ENCODE measurements around the gene FRMD8. TPM values are rescaled to one million over a fixed set of nuclear protein-coding genes. Genes with fewer than 3 reads are reported as not detected.

FRMD8 gene
- total and polyA plus RNA-seq, 4 donors, result 16.8 to 39.5 (median 23.5) TPM

- 83 to 85% methylated on average over 10 of the region's 10 CpGs for WGBS, 2 donors
- no peaks in the 10 kb centered on the region for H3K27me3 ChIP-seq (ENCODE audit: control insufficient read depth in 1 of 2, insufficient read depth in 2 of 2, low read length in 1 of 2)
- ATAC-seq (ENCODE audit: low FRiP score) (no peak), DNase-seq (no peak)
- H3K4me1 ChIP-seq (ENCODE audit: control insufficient read depth in 1 of 2, insufficient read depth in 2 of 2, low read length in 2 of 2), result no peaks in the 10 kb centered on the region
- no peak overlapping the region for H3K27ac ChIP-seq (ENCODE audit: low read depth in 1 of 2, low read length in 2 of 2)
- intact Hi-C loops (cut with DNase I), result no loop called here
- no peak overlapping the region for H3K4me3 ChIP-seq (ENCODE audit: low read length in 2 of 2)
- peaks cover 0 to 2% of the 10 kb centered on the region in 2 donors for H3K36me3 ChIP-seq (ENCODE audit: control insufficient read depth in 1 of 2, insufficient read depth in 2 of 2, low read length in 1 of 2)
- no peaks in the 10 kb centered on the region for H3K9me3 ChIP-seq (ENCODE audit: control insufficient read depth, low read length)
Observed at GRCh38 chr11:65401803-65402248, 15.4 kb downstream of the FRMD8 start.

- peaks cover 0 to 2% of the 10 kb centered on the region in 2 donors for H3K36me3 ChIP-seq (ENCODE audit: control insufficient read depth in 1 of 2, insufficient read depth in 2 of 2, low read length in 1 of 2)
- H3K4me3 ChIP-seq (ENCODE audit: low read length in 2 of 2), result no peak overlapping the region
- H3K27me3 ChIP-seq (ENCODE audit: control insufficient read depth in 1 of 2, insufficient read depth in 2 of 2, low read length in 1 of 2), result no peaks in the 10 kb centered on the region
- H3K9me3 ChIP-seq (ENCODE audit: control insufficient read depth, low read length), result no peaks in the 10 kb centered on the region
- 85 to 88% methylated on average over 2 of the region's 2 CpGs for WGBS, 2 donors
- ATAC-seq (ENCODE audit: low FRiP score) (no peak), DNase-seq (no peak)
- H3K27ac ChIP-seq (ENCODE audit: low read depth in 1 of 2, low read length in 2 of 2), result no peak overlapping the region
- intact Hi-C loops (cut with DNase I), result no loop called here
- H3K4me1 ChIP-seq (ENCODE audit: control insufficient read depth in 1 of 2, insufficient read depth in 2 of 2, low read length in 2 of 2), result no peaks in the 10 kb centered on the region
Observed at GRCh38 chr11:65402790-65403189, 16.4 kb downstream of the FRMD8 start.

- H3K4me3 ChIP-seq (ENCODE audit: low read length in 2 of 2), result no peak overlapping the region
- no peaks in the 10 kb centered on the region for H3K9me3 ChIP-seq (ENCODE audit: control insufficient read depth, low read length)
- intact Hi-C loops (cut with DNase I), result no loop called here
- no peak overlapping the region for H3K27ac ChIP-seq (ENCODE audit: low read depth in 1 of 2, low read length in 2 of 2)
- no peaks in the 10 kb centered on the region for H3K4me1 ChIP-seq (ENCODE audit: control insufficient read depth in 1 of 2, insufficient read depth in 2 of 2, low read length in 2 of 2)
- H3K27me3 ChIP-seq (ENCODE audit: control insufficient read depth in 1 of 2, insufficient read depth in 2 of 2, low read length in 1 of 2), result no peaks in the 10 kb centered on the region
- WGBS, 2 donors, result 85 to 86% methylated on average over 12 of the region's 12 CpGs
- DNase-seq (no peak), ATAC-seq (ENCODE audit: low FRiP score) (peak; percentile 21)
- H3K36me3 ChIP-seq (ENCODE audit: control insufficient read depth in 1 of 2, insufficient read depth in 2 of 2, low read length in 1 of 2), result peaks cover 0 to 2% of the 10 kb centered on the region in 2 donors
Observed at GRCh38 chr11:65403607-65404121, 17.2 kb downstream of the FRMD8 start.

- H3K36me3 ChIP-seq (ENCODE audit: control insufficient read depth in 1 of 2, insufficient read depth in 2 of 2, low read length in 1 of 2), result peaks cover 0 to 2% of the 10 kb centered on the region in 2 donors
- no peaks in the 10 kb centered on the region for H3K27me3 ChIP-seq (ENCODE audit: control insufficient read depth in 1 of 2, insufficient read depth in 2 of 2, low read length in 1 of 2)
- no peak for DNase-seq
- no peak overlapping the region for H3K4me3 ChIP-seq (ENCODE audit: low read length in 2 of 2)
- H3K4me1 ChIP-seq (ENCODE audit: control insufficient read depth in 1 of 2, insufficient read depth in 2 of 2, low read length in 2 of 2), result no peaks in the 10 kb centered on the region
- no peaks in the 10 kb centered on the region for H3K9me3 ChIP-seq (ENCODE audit: control insufficient read depth, low read length)
- intact Hi-C loops (cut with DNase I), result no loop called here
- WGBS, 2 donors, result 85 to 89% methylated on average over 11 to 13 of the region's 13 CpGs
- ATAC-seq (ENCODE audit: low FRiP score), result peak; percentile 8
- H3K27ac ChIP-seq (ENCODE audit: low read depth in 1 of 2, low read length in 2 of 2), result no peak overlapping the region
Observed at GRCh38 chr11:65404210-65404609, 17.8 kb downstream of the FRMD8 start.

- WGBS, 2 donors, result 94 to 95% methylated on average over 24 of the region's 24 CpGs
- H3K4me1 ChIP-seq (ENCODE audit: control insufficient read depth in 1 of 2, insufficient read depth in 2 of 2, low read length in 2 of 2), result no peaks in the 10 kb centered on the region
- no peak overlapping the region for H3K27ac ChIP-seq (ENCODE audit: low read depth in 1 of 2, low read length in 2 of 2)
- DNase-seq, result no peak
- H3K27me3 ChIP-seq (ENCODE audit: control insufficient read depth in 1 of 2, insufficient read depth in 2 of 2, low read length in 1 of 2), result no peaks in the 10 kb centered on the region
- no peak overlapping the region for H3K4me3 ChIP-seq (ENCODE audit: low read length in 2 of 2)
- peak; percentile 40 for ATAC-seq (ENCODE audit: low FRiP score)
- intact Hi-C loops (cut with DNase I), result no loop called here
- H3K9me3 ChIP-seq (ENCODE audit: control insufficient read depth, low read length), result no peaks in the 10 kb centered on the region
- peaks cover 0 to 2% of the 10 kb centered on the region in 2 donors for H3K36me3 ChIP-seq (ENCODE audit: control insufficient read depth in 1 of 2, insufficient read depth in 2 of 2, low read length in 1 of 2)
Observed at GRCh38 chr11:65404638-65405339, 18.4 kb downstream of the FRMD8 start.

- WGBS, 2 donors, result 84 to 85% methylated on average over 29 of the region's 29 CpGs
- H3K36me3 ChIP-seq (ENCODE audit: control insufficient read depth in 1 of 2, insufficient read depth in 2 of 2, low read length in 1 of 2), result peaks cover 0 to 10% of the 10 kb centered on the region in 2 donors
- DNase-seq, result peak in 1 of 2 donors; percentile 66
Observed at GRCh38 chr11:65410936-65411680, 24.7 kb downstream of the FRMD8 start.

GRCh38 chr11:65411681-65412070 lies 25.2 kb downstream of the FRMD8 start:
- no peak for DNase-seq
- intact Hi-C loops (cut with DNase I), result no loop called here

More at GRCh38 chr11:65410936-65411680, 24.7 kb downstream of the FRMD8 start:
- no peaks in the 10 kb centered on the region for H3K4me1 ChIP-seq (ENCODE audit: control insufficient read depth in 1 of 2, insufficient read depth in 2 of 2, low read length in 2 of 2)
- no peak for ATAC-seq (ENCODE audit: low FRiP score)
- no peaks in the 10 kb centered on the region for H3K27me3 ChIP-seq (ENCODE audit: control insufficient read depth in 1 of 2, insufficient read depth in 2 of 2, low read length in 1 of 2)
- H3K4me3 ChIP-seq (ENCODE audit: low read length in 2 of 2), result no peak overlapping the region
- intact Hi-C loops (cut with DNase I), result no loop called here
- no peak overlapping the region for H3K27ac ChIP-seq (ENCODE audit: low read depth in 1 of 2, low read length in 2 of 2)
- no peaks in the 10 kb centered on the region for H3K9me3 ChIP-seq (ENCODE audit: control insufficient read depth, low read length)

GRCh38 chr11:65412271-65413076 lies 26.0 kb downstream of the FRMD8 start:
- 85 to 86% methylated on average over 24 of the region's 24 CpGs for WGBS, 2 donors
- Histone ChIP-seq H3K36me3 (ENCODE audit: control insufficient read depth in 1 of 2, insufficient read depth in 2 of 2, low read length in 1 of 2) (peaks cover 0 to 10% of the 10 kb centered on the region in 2 donors), H3K4me1 (ENCODE audit: control insufficient read depth in 1 of 2, insufficient read depth in 2 of 2, low read length in 2 of 2) (no peaks in the 10 kb centered on the region), H3K27me3 (ENCODE audit: control insufficient read depth in 1 of 2, insufficient read depth in 2 of 2, low read length in 1 of 2) (no peaks in the 10 kb centered on the region), H3K9me3 (ENCODE audit: control insufficient read depth, low read length) (no peaks in the 10 kb centered on the region), H3K4me3 (ENCODE audit: low read length in 2 of 2) (no peak overlapping the region), H3K27ac (ENCODE audit: low read depth in 1 of 2, low read length in 2 of 2) (no peak overlapping the region)
- ATAC-seq (ENCODE audit: low FRiP score) (no peak), DNase-seq (peak; percentile 45 to 75)
- intact Hi-C loops (cut with DNase I), result no loop called here

More at GRCh38 chr11:65411681-65412070, 25.2 kb downstream of the FRMD8 start:
- no peak for ATAC-seq (ENCODE audit: low FRiP score)
- H3K27me3 ChIP-seq (ENCODE audit: control insufficient read depth in 1 of 2, insufficient read depth in 2 of 2, low read length in 1 of 2), result no peaks in the 10 kb centered on the region
- H3K9me3 ChIP-seq (ENCODE audit: control insufficient read depth, low read length), result no peaks in the 10 kb centered on the region
- WGBS, 2 donors, result 77% methylated on average over 5 of the region's 5 CpGs
- peaks cover 0 to 10% of the 10 kb centered on the region in 2 donors for H3K36me3 ChIP-seq (ENCODE audit: control insufficient read depth in 1 of 2, insufficient read depth in 2 of 2, low read length in 1 of 2)
- H3K4me1 ChIP-seq (ENCODE audit: control insufficient read depth in 1 of 2, insufficient read depth in 2 of 2, low read length in 2 of 2), result no peaks in the 10 kb centered on the region
- no peak overlapping the region for H3K27ac ChIP-seq (ENCODE audit: low read depth in 1 of 2, low read length in 2 of 2)
- no peak overlapping the region for H3K4me3 ChIP-seq (ENCODE audit: low read length in 2 of 2)

Data from aorta (tissue), 5 donors.